Measurements from ENCODE around the gene RALGAPB.

DNA sequence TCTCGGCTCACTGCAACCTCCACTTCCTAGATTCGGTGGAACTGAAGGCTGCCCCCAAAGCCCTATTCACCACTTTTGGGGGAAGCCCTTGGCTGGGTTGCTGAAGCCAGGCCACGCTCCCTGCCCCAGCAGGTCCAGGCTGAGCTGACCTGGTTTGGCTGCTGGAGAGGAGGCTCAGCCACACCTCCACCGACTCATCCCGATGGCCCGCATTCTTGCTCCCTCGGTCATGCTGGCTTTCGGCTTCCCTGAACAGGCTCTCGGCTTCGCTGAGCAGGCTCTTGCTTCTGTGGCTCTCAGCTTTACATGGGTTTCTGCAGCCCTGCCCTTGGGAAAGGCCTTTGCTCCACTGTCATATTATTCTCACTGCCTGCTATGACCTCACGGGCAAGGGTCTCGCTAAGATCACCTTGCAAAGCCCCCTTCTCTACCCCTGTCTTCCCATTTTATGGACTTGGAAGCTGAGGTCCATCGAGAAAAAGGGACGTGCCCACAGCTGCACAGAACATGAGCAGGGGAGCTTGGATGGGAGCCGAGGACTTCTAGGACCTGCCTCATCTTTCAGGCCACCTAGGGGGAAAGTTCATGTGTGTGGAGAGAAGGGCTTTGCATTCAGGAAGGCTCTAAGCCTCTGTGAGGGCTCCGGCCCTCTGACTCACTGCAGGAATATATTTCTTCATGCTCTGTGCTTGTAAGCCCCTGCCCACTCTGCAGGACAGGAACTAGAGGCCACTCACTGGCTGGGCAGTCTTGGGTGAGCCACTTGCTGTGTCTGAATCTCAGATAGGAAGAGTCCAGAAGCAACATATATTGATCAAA lies 144.6 kb downstream of the RALGAPB start:
- TF ChIP-seq ZNF555 (tag by site-specific recombination; conservative IDR thresholded peaks at IDR 0.05): no peak
- TF ChIP-seq ZBTB7A (tag by site-specific recombination; IDR thresholded peaks at IDR 0.05; ENCODE audit: low read depth): no peak
- TF ChIP-seq, protein P1, sequence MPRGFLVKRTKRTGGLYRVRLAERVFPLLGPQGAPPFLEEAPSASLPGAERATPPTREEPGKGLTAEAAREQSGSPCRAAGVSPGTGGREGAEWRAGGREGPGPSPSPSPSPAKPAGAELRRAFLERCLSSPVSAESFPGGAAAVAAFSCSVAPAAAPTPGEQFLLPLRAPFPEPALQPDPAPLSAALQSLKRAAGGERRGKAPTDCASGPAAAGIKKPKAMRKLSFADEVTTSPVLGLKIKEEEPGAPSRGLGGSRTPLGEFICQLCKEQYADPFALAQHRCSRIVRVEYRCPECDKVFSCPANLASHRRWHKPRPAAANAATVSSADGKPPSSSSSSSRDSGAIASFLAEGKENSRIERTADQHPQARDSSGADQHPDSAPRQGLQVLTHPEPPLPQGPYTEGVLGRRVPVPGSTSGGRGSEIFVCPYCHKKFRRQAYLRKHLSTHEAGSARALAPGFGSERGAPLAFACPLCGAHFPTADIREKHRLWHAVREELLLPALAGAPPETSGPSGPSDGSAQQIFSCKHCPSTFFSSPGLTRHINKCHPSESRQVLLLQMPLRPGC (tag by site-specific recombination; IDR thresholded peaks at IDR 0.05): no peak

Measured in HEK293 (cell line).